MM.1S (cell line): ENCODE measurements around the gene SPRR2G.

ENCODE experiments used
- CTCF ChIP-seq: fragments of 300-600 bp; sonication (generic); IDR thresholded peaks from 2 replicates; pipeline ENCODE4 v1.5.1; 2016; ENCODE audit warnings: antibody characterized with exemption, low read length, mixed read lengths
- EZH2 ChIP-seq: fragments of 300-600 bp; sonication (generic); optimal IDR thresholded peaks from 2 replicates; pipeline ENCODE3; 2017; ENCODE audit warnings: low read depth, mild to moderate bottlenecking, antibody characterized with exemption, low read length, mixed read lengths
- EZH2phosphoT487 ChIP-seq: fragments of 300-600 bp; sonication (generic); IDR thresholded peaks from 2 replicates; pipeline ENCODE4 v1.6.1; 2018; ENCODE audit warnings: antibody characterized with exemption, low read length

- TF ChIP-seq CTCF, result no peak
- TF ChIP-seq EZH2phosphoT487, result no peak
- no peak for TF ChIP-seq EZH2
Measured at GRCh38 chr1:153140484-153140883, 10.2 kb downstream of the SPRR2G start.
